Esophagus squamous epithelium (tissue), 5 donors: ENCODE data around the gene MTG2. TPM values are rescaled to one million over a fixed set of nuclear protein-coding genes. Genes with fewer than 3 reads are reported as not detected.
"Not testable (repeated sequence)": the region's sequence is repeated elsewhere in the genome, so short reads cannot be mapped to it uniquely, and the experiment has no call there.

ENCODE experiments used
- DNase-seq: peaks from one replicate; lab custom pipeline; 2025; lab: John Stamatoyannopoulos, UW
- H3K27ac ChIP-seq, 4 donors: fragments of 200-600 bp; sonication (generic); one replicate each; pipeline ENCODE4 v1.5.1; 2016 to 2019; ENCODE audit warnings: mild to moderate bottlenecking in 1 of 4
- H3K27me3 ChIP-seq, 4 donors: fragments of 200-600 bp; sonication (generic); 1 replicate in 3 of 4; 2 replicates in 1 of 4; pipeline versions ENCODE4 v1.5.1 to v1.6.0; 2017 to 2021; ENCODE audit warnings: antibody characterized with exemption in 1 of 4
- H3K36me3 ChIP-seq, 3 donors: fragments of 200-600 bp; sonication (generic); one replicate each; pipeline ENCODE4 v1.5.1; 2016 to 2019
- H3K4me1 ChIP-seq, 3 donors: fragments of 200-600 bp; sonication (generic); one replicate each; pipeline ENCODE4 v1.5.1; 2017 to 2019
- H3K4me3 ChIP-seq, 4 donors: fragments of 200-600 bp; sonication (generic); 1 replicate in 3 of 4; 2 replicates in 1 of 4; pipeline ENCODE4 v1.5.1; 2016 to 2019; ENCODE audit warnings: mild to moderate bottlenecking in 2 of 4, moderate library complexity in 1 of 4
- H3K9me3 ChIP-seq, 3 donors: fragments of 200-600 bp; sonication (generic); one replicate each; pipeline ENCODE4 v1.5.1; 2016 to 2019
- POLR2A ChIP-seq, 4 donors: fragments of 450-650 bp; IDR thresholded peaks; one replicate each; pipeline ENCODE4 v1.6.1; 2017; ENCODE audit warnings: antibody characterized with exemption in 4 of 4, mild to moderate bottlenecking in 4 of 4, moderate library complexity in 3 of 4
- WGBS, 2 donors: methylation state at CpG; one replicate each; pipeline ENCODE4 v1.1.5; 2018; 5-methylcytosine and 5-hydroxymethylcytosine counted together
- intact Hi-C: fragments of 100-400 bp; cut with DNase I; formaldehyde crosslinking; loops from one replicate; pipeline ENCODE4 v1.15.0; 2022
- total RNA-seq, 4 donors: library from RNA; depleted of rRNA; stranded (reverse); fragments of >200 nt; gene quantifications; one replicate each; pipeline ENCODE4 v1.1.0, GENCODE V29; 2016
- TF ChIP-seq, protein P1 (sequence below), 6 experiments: fragments of 450-650 bp in 4 of 6; fragments of 200-600 bp in 2 of 6; sonication (generic) in 2 of 6; IDR thresholded peaks; one replicate each; pipeline ENCODE4 v1.5.1; 2016 to 2019; ENCODE audit warnings: antibody characterized with exemption in 6 of 6, mild to moderate bottlenecking in 4 of 6, moderate library complexity in 4 of 6
- donor health status: DM: yes; HTN: yes; CAD: no.

Gene MTG2
- total RNA-seq, 4 donors from 2014 or later: 17.4 to 25.5 (median 21.7) TPM

- no peaks in the 10 kb centered on the region for H3K9me3 ChIP-seq
- WGBS, 2 donors: 88 to 89% methylated on average over 14 to 16 of the region's 22 CpGs
- H3K36me3 ChIP-seq: no peaks in the 10 kb centered on the region
- no peaks in the 10 kb centered on the region for H3K27me3 ChIP-seq
- H3K4me3 ChIP-seq: no peak overlapping the region
- no peak for DNase-seq
- no peak for TF ChIP-seq POLR2A (IDR thresholded peaks at IDR 0.05)
- TF ChIP-seq, protein P1, sequence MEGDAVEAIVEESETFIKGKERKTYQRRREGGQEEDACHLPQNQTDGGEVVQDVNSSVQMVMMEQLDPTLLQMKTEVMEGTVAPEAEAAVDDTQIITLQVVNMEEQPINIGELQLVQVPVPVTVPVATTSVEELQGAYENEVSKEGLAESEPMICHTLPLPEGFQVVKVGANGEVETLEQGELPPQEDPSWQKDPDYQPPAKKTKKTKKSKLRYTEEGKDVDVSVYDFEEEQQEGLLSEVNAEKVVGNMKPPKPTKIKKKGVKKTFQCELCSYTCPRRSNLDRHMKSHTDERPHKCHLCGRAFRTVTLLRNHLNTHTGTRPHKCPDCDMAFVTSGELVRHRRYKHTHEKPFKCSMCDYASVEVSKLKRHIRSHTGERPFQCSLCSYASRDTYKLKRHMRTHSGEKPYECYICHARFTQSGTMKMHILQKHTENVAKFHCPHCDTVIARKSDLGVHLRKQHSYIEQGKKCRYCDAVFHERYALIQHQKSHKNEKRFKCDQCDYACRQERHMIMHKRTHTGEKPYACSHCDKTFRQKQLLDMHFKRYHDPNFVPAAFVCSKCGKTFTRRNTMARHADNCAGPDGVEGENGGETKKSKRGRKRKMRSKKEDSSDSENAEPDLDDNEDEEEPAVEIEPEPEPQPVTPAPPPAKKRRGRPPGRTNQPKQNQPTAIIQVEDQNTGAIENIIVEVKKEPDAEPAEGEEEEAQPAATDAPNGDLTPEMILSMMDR (IDR thresholded peaks at IDR 0.05): no peak
- intact Hi-C loops: no loop called here
- no peak overlapping the region for H3K27ac ChIP-seq
- peaks cover 34 to 81% (median 39%) of the 10 kb centered on the region in 3 donors for H3K4me1 ChIP-seq
Observed at GRCh38 chr20:62146019-62146755, 36.6 kb upstream of the MTG2 start.

DNA sequence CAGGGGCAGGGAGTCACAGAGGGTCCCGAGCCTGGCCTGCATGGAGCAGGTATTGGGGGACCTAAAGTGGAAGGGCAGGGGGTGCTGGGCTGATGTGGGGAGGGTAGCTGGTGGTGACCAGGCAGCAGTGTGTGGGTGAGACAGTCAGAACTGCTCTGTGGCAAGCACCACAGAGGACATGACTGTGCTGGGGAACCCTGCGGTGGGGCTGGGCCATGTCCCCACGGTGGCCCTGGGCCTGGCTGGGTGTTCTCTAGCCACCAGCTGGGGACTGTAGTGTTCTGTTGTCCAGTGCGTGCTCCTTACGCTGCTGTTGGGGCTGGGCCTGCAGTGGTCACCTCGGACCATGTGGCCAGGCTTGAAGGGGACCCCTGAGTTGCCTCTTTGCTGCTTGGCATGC, 35.7 kb upstream of the MTG2 start:
- 93 to 97% methylated on average over 3 to 6 of the region's 6 CpGs for whole genome bisulfite sequencing, 2 donors
- TF ChIP-seq POLR2A (IDR thresholded peaks at IDR 0.05): no peak
- TF ChIP-seq, protein P1 (IDR thresholded peaks at IDR 0.05): no peak
- Histone ChIP-seq H3K4me1 (peaks cover 27 to 76% (median 31%) of the 10 kb centered on the region in 3 donors), H3K27ac (no peak overlapping the region), H3K27me3 (no peaks in the 10 kb centered on the region), H3K36me3 (peaks cover 0 to 2% (median 0%) of the 10 kb centered on the region in 3 donors), H3K9me3 (no peaks in the 10 kb centered on the region), H3K4me3 (no peak overlapping the region)
- no peak for DNase-seq
- intact Hi-C loops: no loop called here

- intact Hi-C loops: no loop called here
- Histone ChIP-seq H3K9me3 (no peaks in the 10 kb centered on the region), H3K4me3 (no peak overlapping the region), H3K36me3 (peaks cover 0 to 6% (median 0%) of the 10 kb centered on the region in 3 donors), H3K27ac (no peak overlapping the region), H3K27me3 (no peaks in the 10 kb centered on the region), H3K4me1 (peaks cover 27 to 72% (median 31%) of the 10 kb centered on the region in 3 donors)
- 100% methylated on average over 4 of the region's 9 CpGs; no CpG with 5 or more reads in 1 of the 2 donors for WGBS, 2 donors
- DNase-seq: no peak
- TF ChIP-seq, protein P1 (IDR thresholded peaks at IDR 0.05): no peak
- TF ChIP-seq POLR2A (IDR thresholded peaks at IDR 0.05): no peak
Observed at GRCh38 chr20:62147528-62147927, 35.3 kb upstream of the MTG2 start.

DNA sequence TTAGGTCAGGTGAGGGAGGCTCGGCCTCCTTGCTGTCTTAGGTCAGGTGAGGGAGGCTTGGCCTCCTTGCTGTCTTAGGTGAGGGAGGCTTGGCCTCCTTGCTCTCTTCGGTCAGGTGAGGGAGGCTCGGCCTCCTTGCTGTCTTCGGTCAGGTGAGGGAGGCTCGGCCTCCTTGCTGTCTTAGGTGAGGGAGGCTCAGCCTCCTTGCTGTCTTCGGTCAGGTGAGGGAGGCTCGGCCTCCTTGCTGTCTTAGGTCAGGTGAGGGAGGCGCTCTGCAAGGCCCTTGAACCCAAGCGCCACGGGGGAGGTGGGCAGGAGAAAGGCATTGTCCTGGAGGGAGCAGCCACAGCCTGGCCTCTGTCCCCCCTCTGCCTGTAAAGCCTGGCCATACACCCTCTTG, 34.4 kb upstream of the MTG2 start:
- no CpG with 5 or more reads among the region's 10 CpGs for WGBS, 2 donors
- Histone ChIP-seq H3K36me3 (peaks cover 0 to 15% (median 0%) of the 10 kb centered on the region in 3 donors), H3K4me1 (peaks cover 27 to 72% (median 31%) of the 10 kb centered on the region in 3 donors)
- H3K9me3 ChIP-seq, intact Hi-C loops, H3K4me3 ChIP-seq, DNase-seq, H3K27me3 ChIP-seq, H3K27ac ChIP-seq: not testable (repeated sequence)

DNA sequence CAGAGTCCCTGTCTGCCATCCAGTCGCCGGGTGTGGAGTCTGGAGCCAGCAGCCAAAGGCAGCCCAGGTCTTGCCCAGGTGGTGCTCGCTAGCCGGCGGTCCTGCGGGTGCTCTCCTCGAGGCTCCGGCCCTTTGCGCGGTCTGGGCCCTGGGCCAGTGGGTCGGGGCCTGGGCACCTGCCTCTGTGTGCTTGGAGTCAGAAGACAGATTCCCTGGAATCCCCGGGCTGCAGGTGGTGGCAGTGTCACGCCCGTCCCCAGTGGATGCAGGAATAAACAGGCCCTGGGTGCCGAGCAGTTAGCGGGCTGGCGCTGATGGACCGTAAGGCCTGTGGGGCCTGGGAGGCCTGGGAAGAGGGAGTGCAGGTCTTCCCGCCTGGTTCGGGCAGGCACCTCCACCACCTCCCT, 33.9 kb upstream of the MTG2 start:
- TF ChIP-seq POLR2A (IDR thresholded peaks at IDR 0.05): no peak
- TF ChIP-seq, protein P1 (IDR thresholded peaks at IDR 0.05): no peak
- H3K36me3 ChIP-seq: peaks cover 0 to 20% (median 0%) of the 10 kb centered on the region in 3 donors
- no peaks in the 10 kb centered on the region for H3K9me3 ChIP-seq
- H3K4me3 ChIP-seq: no peak overlapping the region
- no peak for DNase-seq
- H3K27ac ChIP-seq: peak overlapping the region in 2 of 4 donors; percentile 46 to 49
- H3K4me1 ChIP-seq: peaks cover 27 to 72% (median 31%) of the 10 kb centered on the region in 3 donors
- intact Hi-C loops: no loop called here
- WGBS, 2 donors: 60% methylated on average over 7 of the region's 20 CpGs; no CpG with 5 or more reads in 1 of the 2 donors
- no peaks in the 10 kb centered on the region for H3K27me3 ChIP-seq
